Thyroid gland (tissue), 4 donors: ENCODE measurements around the gene SLC25A42. TPM values are rescaled to one million over a fixed set of nuclear protein-coding genes. Genes with fewer than 3 reads are reported as not detected.

ENCODE experiments used
- DNase-seq, 2 donors: peaks; one replicate each; pipeline ENCODE4 v3.0.0-alpha.2; 2019
- H3K27ac ChIP-seq, 3 donors: fragments of 200-600 bp; sonication (generic); 1 replicate in 2 of 3; 2 replicates in 1 of 3; pipeline ENCODE4 v1.5.1; 2016 to 2019; ENCODE audit warnings: mild to moderate bottlenecking in 1 of 3, moderate library complexity in 1 of 3
- H3K27me3 ChIP-seq: fragments of 200-600 bp; sonication (generic); one replicate; pipeline ENCODE4 v1.5.1; 2019
- H3K36me3 ChIP-seq, 2 donors: fragments of 200-600 bp; sonication (generic); one replicate each; pipeline ENCODE4 v1.5.1; 2016 to 2019
- H3K4me1 ChIP-seq, 2 donors: fragments of 200-600 bp; sonication (generic); one replicate each; pipeline ENCODE4 v1.5.1; 2017 to 2019
- H3K4me3 ChIP-seq, 3 donors: fragments of 200-600 bp; sonication (generic); replicated peaks in 1 of 3; 1 replicate in 2 of 3; 2 replicates in 1 of 3; pipeline ENCODE4 v1.5.1; 2016; ENCODE audit warnings: mild to moderate bottlenecking in 1 of 3
- H3K9me3 ChIP-seq: fragments of 200-600 bp; sonication (generic); one replicate; pipeline ENCODE4 v1.5.1; 2017
- CTCF ChIP-seq, 6 experiments: fragments of 200-600 bp in 3 of 6; fragments of 450-650 bp in 3 of 6; sonication (generic) in 3 of 6; IDR thresholded peaks; one replicate each; pipeline ENCODE4 v1.5.1; 2016 to 2019; ENCODE audit warnings: antibody characterized with exemption in 6 of 6, mild to moderate bottlenecking in 2 of 6, inconsistent platforms in 1 of 6, moderate library complexity in 1 of 6
- POLR2A ChIP-seq, 2 donors: fragments of 450-650 bp; IDR thresholded peaks; one replicate each; pipeline ENCODE4 v1.6.1; 2017; ENCODE audit warnings: antibody characterized with exemption in 2 of 2, mild to moderate bottlenecking in 2 of 2, moderate library complexity in 1 of 2
- whole genome bisulfite sequencing, 2 donors: methylation state at CpG; one replicate each; pipeline ENCODE4 v1.1.5; 2017; 5-methylcytosine and 5-hydroxymethylcytosine counted together
- intact Hi-C: fragments of 100-400 bp; cut with DNase I; formaldehyde crosslinking; loops from one replicate; pipeline ENCODE4 v1.15.1; 2023
- total RNA-seq, 4 donors: library from RNA; depleted of rRNA; stranded (reverse); fragments of >200 nt; gene quantifications; one replicate each; pipeline ENCODE4 v1.2.3, GENCODE V29; 2016

Gene SLC25A42
- total RNA-seq, 4 donors from 2014 or later = 28.0 to 43.9 (median 33.9) TPM

- Histone ChIP-seq H3K36me3 (no peaks in the 10 kb centered on the region), H3K4me1 (peaks cover 30 to 38% of the 10 kb centered on the region in 2 donors), H3K27ac (peak overlapping the region in 2 of 3 donors; percentile 17 to 43), H3K27me3 (no peaks in the 10 kb centered on the region), H3K4me3 (no peak overlapping the region), H3K9me3 (no peaks in the 10 kb centered on the region)
- intact Hi-C loops = no loop called here
- WGBS, 2 donors = 93 to 94% methylated on average over 8 of the region's 8 CpGs
- DNase-seq = no peak
- TF ChIP-seq POLR2A (IDR thresholded peaks at IDR 0.05) (no peak), CTCF (IDR thresholded peaks at IDR 0.05) (no peak)
Observed at GRCh38 chr19:19071897-19072296, 8.1 kb downstream of the SLC25A42 start.

- WGBS, 2 donors = 71 to 77% methylated on average over 13 of the region's 13 CpGs
- Histone ChIP-seq H3K4me1 (peaks cover 7 to 17% of the 10 kb centered on the region in 2 donors), H3K36me3 (no peaks in the 10 kb centered on the region), H3K9me3 (no peaks in the 10 kb centered on the region), H3K27ac (peak overlapping the region in 1 of 3 donors; percentile 20), H3K4me3 (no peak overlapping the region), H3K27me3 (no peaks in the 10 kb centered on the region)
- DNase-seq = no peak
- intact Hi-C loops = no loop called here
- TF ChIP-seq POLR2A (IDR thresholded peaks at IDR 0.05) (no peak), CTCF (IDR thresholded peaks at IDR 0.05) (no peak)
Observed at GRCh38 chr19:19074196-19074882, 10.5 kb downstream of the SLC25A42 start.

GRCh38 chr19:19075126-19075525 is 11.3 kb downstream of the SLC25A42 start:
- TF ChIP-seq POLR2A (IDR thresholded peaks at IDR 0.05) (no peak), CTCF (IDR thresholded peaks at IDR 0.05) (no peak)
- H3K36me3 ChIP-seq = no peaks in the 10 kb centered on the region
- no peaks in the 10 kb centered on the region for H3K9me3 ChIP-seq
- no peak for DNase-seq
- 84 to 89% methylated on average over 8 of the region's 8 CpGs for WGBS, 2 donors
- intact Hi-C loops = no loop called here
- no peaks in the 10 kb centered on the region for H3K27me3 ChIP-seq
- H3K4me1 ChIP-seq = peaks cover 5 to 20% of the 10 kb centered on the region in 2 donors
- no peak overlapping the region for H3K27ac ChIP-seq
- no peak overlapping the region for H3K4me3 ChIP-seq

GRCh38 chr19:19076476-19076875 is 12.7 kb downstream of the SLC25A42 start:
- no peak for DNase-seq
- Histone ChIP-seq H3K4me1 (peaks cover 9 to 32% of the 10 kb centered on the region in 2 donors), H3K27me3 (no peaks in the 10 kb centered on the region), H3K27ac (no peak overlapping the region), H3K4me3 (no peak overlapping the region), H3K9me3 (no peaks in the 10 kb centered on the region), H3K36me3 (no peaks in the 10 kb centered on the region)
- intact Hi-C loops = no loop called here
- TF ChIP-seq POLR2A (IDR thresholded peaks at IDR 0.05) (no peak), CTCF (IDR thresholded peaks at IDR 0.05) (no peak)
- 88 to 93% methylated on average over 1 of the region's 1 CpG for WGBS, 2 donors

GRCh38 chr19:19077103-19077502 is 13.3 kb downstream of the SLC25A42 start:
- WGBS, 2 donors = 92 to 97% methylated on average over 7 of the region's 7 CpGs
- Histone ChIP-seq H3K9me3 (no peaks in the 10 kb centered on the region), H3K27ac (no peak overlapping the region), H3K4me1 (peaks cover 16 to 35% of the 10 kb centered on the region in 2 donors), H3K4me3 (no peak overlapping the region), H3K36me3 (no peaks in the 10 kb centered on the region), H3K27me3 (no peaks in the 10 kb centered on the region)
- intact Hi-C loops = no loop called here
- TF ChIP-seq POLR2A (IDR thresholded peaks at IDR 0.05) (no peak), CTCF (IDR thresholded peaks at IDR 0.05) (no peak)
- no peak for DNase-seq
